Nephron progenitor cell (in vitro differentiated cells): Measurements from ENCODE around the gene DVL3.

Experiments used
- DNase-seq: peaks from one replicate; pipeline ENCODE4 v3.0.0; 2021
- H3K27ac Mint-ChIP-seq: 2 replicates; pipeline ENCODE4 v1.8.0; 2021; ENCODE audit warnings: mild to moderate bottlenecking, moderate library complexity, mixed read lengths
- H3K27me3 Mint-ChIP-seq: 2 replicates; pipeline ENCODE4 v1.8.0; 2021; ENCODE audit warnings: mild to moderate bottlenecking, low read depth, mixed read lengths; ENCODE audit not compliant: poor library complexity
- H3K36me3 Mint-ChIP-seq: 2 replicates; pipeline ENCODE4 v1.8.0; 2021; ENCODE audit warnings: low read depth, mixed read lengths
- H3K4me1 Mint-ChIP-seq: 2 replicates; pipeline ENCODE4 v1.8.0; 2021; ENCODE audit warnings: mixed read lengths
- H3K4me3 Mint-ChIP-seq: 2 replicates; pipeline ENCODE4 v1.8.0; 2021; ENCODE audit warnings: mild to moderate bottlenecking, moderate library complexity, mixed read lengths
- H3K9me3 Mint-ChIP-seq: 2 replicates; pipeline ENCODE4 v1.8.0; 2021; ENCODE audit warnings: mild to moderate bottlenecking, moderate library complexity, mixed read lengths
- CTCF ChIP-seq: fragments of 200-600 bp; sonication (generic); IDR thresholded peaks from 2 replicates; pipeline ENCODE4 v1.5.0; 2021; ENCODE audit warnings: antibody characterized with exemption

DVL3 gene

GRCh38 chr3:184166671-184167070, 11.5 kb downstream of the DVL3 start:
- no peak overlapping the region for H3K27ac Mint-ChIP-seq
- no peak for TF ChIP-seq CTCF
- DNase-seq = no peak
- H3K27me3 Mint-ChIP-seq = peaks cover 2% of the 10 kb centered on the region
- peaks cover 7% of the 10 kb centered on the region for H3K4me1 Mint-ChIP-seq
- peaks cover 60% of the 10 kb centered on the region for H3K36me3 Mint-ChIP-seq
- H3K9me3 Mint-ChIP-seq = no peaks in the 10 kb centered on the region
- H3K4me3 Mint-ChIP-seq = no peak overlapping the region

- H3K4me3 Mint-ChIP-seq = no peak overlapping the region
- no peaks in the 10 kb centered on the region for H3K9me3 Mint-ChIP-seq
- peaks cover 63% of the 10 kb centered on the region for H3K36me3 Mint-ChIP-seq
- peaks cover 10% of the 10 kb centered on the region for H3K4me1 Mint-ChIP-seq
- no peak for TF ChIP-seq CTCF
- DNase-seq = no peak
- H3K27ac Mint-ChIP-seq = no peak overlapping the region
- peaks cover 2% of the 10 kb centered on the region for H3K27me3 Mint-ChIP-seq
Measured at GRCh38 chr3:184167786-184168185, 12.6 kb downstream of the DVL3 start.

- Mint-ChIP-seq H3K9me3 (no peaks in the 10 kb centered on the region), H3K27ac (no peak overlapping the region), H3K4me3 (no peak overlapping the region), H3K36me3 (peaks cover 63% of the 10 kb centered on the region), H3K27me3 (peaks cover 2% of the 10 kb centered on the region), H3K4me1 (peaks cover 10% of the 10 kb centered on the region)
- DNase-seq = no peak
- TF ChIP-seq CTCF = no peak
Measured at GRCh38 chr3:184168363-184169120, 13.4 kb downstream of the DVL3 start.

- Mint-ChIP-seq H3K9me3 (no peaks in the 10 kb centered on the region), H3K4me3 (no peak overlapping the region), H3K27ac (no peak overlapping the region), H3K27me3 (no peaks in the 10 kb centered on the region), H3K36me3 (peaks cover 52% of the 10 kb centered on the region), H3K4me1 (peaks cover 15% of the 10 kb centered on the region)
- no peak for DNase-seq
- TF ChIP-seq CTCF = no peak
Measured at GRCh38 chr3:184169896-184170875, 15.0 kb downstream of the DVL3 start.

- H3K27me3 Mint-ChIP-seq = peaks cover 4% of the 10 kb centered on the region
- H3K4me3 Mint-ChIP-seq = no peak overlapping the region
- peak overlapping the region; percentile 92 for H3K27ac Mint-ChIP-seq
- no peak for TF ChIP-seq CTCF
- H3K4me1 Mint-ChIP-seq = peaks cover 28% of the 10 kb centered on the region
- no peaks in the 10 kb centered on the region for H3K9me3 Mint-ChIP-seq
- peaks cover 38% of the 10 kb centered on the region for H3K36me3 Mint-ChIP-seq
- no peak for DNase-seq
Measured at GRCh38 chr3:184171562-184171961, 16.4 kb downstream of the DVL3 start.
